HepG2 (cell line): ENCODE measurements around the gene CYP2A7. TPM values are rescaled to one million over a fixed set of nuclear protein-coding genes. Genes with fewer than 3 reads are reported as not detected.
"Not testable (repeated sequence)": the region's sequence is repeated elsewhere in the genome, so short reads cannot be mapped to it uniquely, and the experiment has no call there.

Experiments
- ATAC-seq: fragments of 200-7000 bp; cut with Tn5 transposase; 3 replicates; pipeline ENCODE4 v1.9.1; 2020; ENCODE audit warnings: mild to moderate bottlenecking, moderate library complexity
- BruUV-seq: library from RNA; stranded (reverse); fragments of 400-500 nt; replicated peaks from 2 replicates; lab custom pipeline; 2021; lab: Mats Ljungman, UMichigan
- CTCF ChIA-PET: fragments of 300-600 bp; formaldehyde crosslinking; extraction: SDS; loops from one replicate; lab custom pipeline; 2021; ENCODE audit warnings: low total read pairs, inconsistent platforms, low intra/inter-chr PET ratio; lab: Yijun Ruan, JAX
- POLR2A ChIA-PET: fragments of 350-600 bp; sonication (Branson Sonifier 250); formaldehyde crosslinking; loops from one replicate; lab custom pipeline; 2020; ENCODE audit warnings: antibody characterized with exemption, inconsistent platforms; lab: Yijun Ruan, JAX
- DNase-seq: peaks from one replicate; pipeline ENCODE4 v3.0.0-alpha.2; 2015; ENCODE audit warnings: low spot score
- FAIRE-seq: peaks from 3 replicates; lab custom pipeline; 2011; peaks lifted over from hg19 to GRCh38; lab: Jason Lieb, UNC
- H2AFZ ChIP-seq: one replicate; pipeline ENCODE4 v1.6.1; 2011; ENCODE audit warnings: low read length, inconsistent platforms
- H3K27ac ChIP-seq: fragments of 300-600 bp; 3 replicates; pipeline ENCODE4 v1.8.0; 2011; ENCODE audit warnings: mixed run types, mild to moderate bottlenecking, mixed read lengths, low read length, inconsistent platforms; ENCODE audit not compliant: insufficient read depth; ENCODE audit errors: extremely low read length
- H3K27me3 ChIP-seq, 2 experiments: fragments of 200-600 bp in 1 of 2; 2 replicates in 1 of 2; 3 replicates in 1 of 2; pipeline versions ENCODE4 v1.6.0 to v1.8.0; 2011; ENCODE audit warnings: low read length in 2 of 2, mild to moderate bottlenecking in 2 of 2, moderate library complexity in 2 of 2, inconsistent platforms in 1 of 2; ENCODE audit not compliant: insufficient read depth in 2 of 2, control insufficient read depth in 1 of 2
- H3K36me3 ChIP-seq, 2 experiments: fragments of 200-600 bp in 1 of 2; replicated peaks in 1 of 2; 2 replicates in 1 of 2; 3 replicates in 1 of 2; pipeline versions ENCODE4 v1.5.1 to v1.8.0; 2011; ENCODE audit warnings: low read length in 2 of 2, inconsistent platforms in 1 of 2; ENCODE audit not compliant: insufficient read depth in 2 of 2, control insufficient read depth in 1 of 2
- H3K4me1 ChIP-seq: 2 replicates; pipeline ENCODE4 v1.5.1; 2012; ENCODE audit warnings: low read length, inconsistent platforms; ENCODE audit not compliant: insufficient read depth
- H3K4me2 ChIP-seq: 2 replicates; pipeline ENCODE4 v1.6.0; 2011; ENCODE audit warnings: low read depth, low read length, inconsistent platforms
- H3K4me3 ChIP-seq, 3 experiments: fragments of 200-600 bp in 1 of 3; sonication (generic), shearing (Covaris generic) in 1 of 3; replicated peaks in 1 of 3; 2 replicates each; pipeline ENCODE4 v1.5.1; 2011 to 2016; ENCODE audit warnings: low read length in 3 of 3, inconsistent platforms in 2 of 3, low read depth in 2 of 3, mild to moderate bottlenecking in 2 of 3, control low read depth in 1 of 3, mixed read lengths in 1 of 3; ENCODE audit not compliant: insufficient read depth in 1 of 3
- H3K79me2 ChIP-seq: one replicate; pipeline ENCODE4 v1.6.1; 2011; ENCODE audit warnings: low read length, inconsistent platforms; ENCODE audit not compliant: insufficient read depth
- H3K9ac ChIP-seq: 2 replicates; pipeline ENCODE4 v1.6.0; 2011; ENCODE audit warnings: mild to moderate bottlenecking, low read depth, low read length, inconsistent platforms; ENCODE audit not compliant: insufficient read depth
- H3K9me3 ChIP-seq: 2 replicates; pipeline ENCODE4 v1.5.1; 2012; ENCODE audit warnings: mild to moderate bottlenecking, low read length
- H4K20me1 ChIP-seq: 2 replicates; pipeline ENCODE4 v1.6.0; 2011; ENCODE audit warnings: inconsistent platforms, mild to moderate bottlenecking, low read length, moderate library complexity; ENCODE audit not compliant: insufficient read depth
- KDM5B ChIP-seq: sonication (generic); formaldehyde crosslinking; IDR thresholded peaks from 2 replicates; pipeline ENCODE4 v1.4.0; 2020; ENCODE audit warnings: missing genetic modification reagents, mild to moderate bottlenecking, borderline replicate concordance
- MAF1 ChIP-seq: sonication (generic); formaldehyde crosslinking; IDR thresholded peaks from 2 replicates; pipeline ENCODE4 v1.5.0; 2020; ENCODE audit warnings: missing genetic modification reagents, borderline replicate concordance
- MATR3 ChIP-seq: sonication (generic); formaldehyde crosslinking; IDR thresholded peaks from 2 replicates; pipeline ENCODE4 v1.4.0; 2020; ENCODE audit warnings: missing genetic modification reagents
- ZNF788 ChIP-seq: sonication (generic); formaldehyde crosslinking; IDR thresholded peaks from 2 replicates; pipeline ENCODE4 v1.5.0; 2020; ENCODE audit warnings: mild to moderate bottlenecking, missing genetic modification reagents, borderline replicate concordance
- WGBS: methylation state at CpG from one replicate; pipeline ENCODE4 v1.1.6; 2017; ENCODE audit warnings: low lambda C conversion rate; 5-methylcytosine and 5-hydroxymethylcytosine counted together
- in situ Hi-C: cut with HindIII; loops from 2 replicates; pipeline ENCODE4 v1.10.0; 2017; ENCODE audit warnings: low pct_unique_long_range_greater_than_20kb; ENCODE audit not compliant: extremely low pct_ligation_motif_present
- intact Hi-C: fragments of 100-400 bp; cut with micrococcal nuclease; formaldehyde crosslinking; loops from one replicate; pipeline ENCODE4 v1.10.0; 2022; ENCODE audit not compliant: unreplicated experiment
- polyA plus RNA-seq, 8 experiments: library from polyadenylated mRNA; depleted of rRNA in 3 of 8; stranded (reverse) in 7 of 8; unstranded in 1 of 8; fragments of >200 nt; fragmentation: Illumina TruSeq in 4 of 8; extraction: Trizol in 4 of 8; gene quantifications; 2 replicates each; pipeline versions ENCODE4 v1.2.1 to v1.2.3, GENCODE V29; 2011 to 2016; ENCODE audit warnings: low read depth in 4 of 8, missing spikeins in 1 of 8, mixed read lengths in 1 of 8; ENCODE audit not compliant: insufficient read depth in 1 of 8
- total RNA-seq, 5 experiments: library from RNA; depleted of rRNA; stranded (reverse); fragments of >200 nt; fragmentation: Illumina TruSeq; extraction: Trizol; gene quantifications; 2 replicates each; pipeline ENCODE4 v1.2.3, GENCODE V29; 2016; ENCODE audit warnings: low read depth in 1 of 5

CYP2A7 gene
- total and polyA plus RNA-seq, 2 of the 13 experiments (the other 11 are each of a cell fraction or from before 2014, with no cell fraction given), result not detected

DNA sequence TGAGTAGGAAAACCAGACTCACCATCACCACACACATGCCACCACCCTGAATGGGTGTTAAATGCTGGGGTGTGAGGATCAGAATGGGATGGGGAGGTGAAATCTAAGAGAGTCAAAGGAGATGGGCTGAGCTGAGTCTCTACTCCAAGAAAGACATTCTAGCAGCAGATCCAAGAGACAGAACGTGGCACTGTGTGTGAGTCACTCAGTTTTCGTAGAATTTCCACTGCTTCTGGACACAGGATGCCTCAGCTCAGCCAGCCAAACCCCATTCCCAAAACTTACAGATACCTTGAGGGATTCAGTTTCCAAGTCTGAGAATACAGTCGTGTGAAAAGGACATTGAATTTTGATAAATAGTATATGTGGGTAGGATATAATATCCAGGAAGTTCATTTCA lies 7.3 kb upstream of the CYP2A7 start (continued):
- TF ChIP-seq MATR3 (CRISPR knock-in tag), result no peak

DNA sequence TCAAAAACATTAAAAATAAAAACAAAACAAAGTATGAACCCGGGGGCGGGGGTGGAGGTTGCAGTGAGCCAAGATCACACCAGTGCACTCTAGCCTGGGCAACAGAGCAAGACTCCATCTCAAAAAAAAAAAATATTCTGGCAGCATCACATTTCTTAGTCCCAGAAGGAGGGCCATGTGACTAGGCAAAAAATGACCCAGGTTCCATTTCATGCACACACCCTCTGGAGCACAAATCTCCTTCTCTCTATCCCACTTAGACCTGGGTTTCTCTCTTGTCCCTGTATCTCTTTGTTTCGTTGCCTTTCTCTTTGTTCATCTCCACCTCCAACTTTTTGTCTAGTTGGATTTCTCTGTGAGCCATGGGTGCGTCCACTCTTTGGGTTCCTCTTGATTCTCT lies 6.2 kb upstream of the CYP2A7 start:
- CTCF ChIA-PET, result no interaction called here
- Histone ChIP-seq H3K4me2 (no peak overlapping the region), H3K4me1 (no peaks in the 10 kb centered on the region), H3K4me3 (no peak overlapping the region), H2AFZ (no peak overlapping the region), H3K27me3 (peaks cover 3 to 14% of the 10 kb centered on the region in 2 experiments; a peak in 3 of 5 replicates), H3K9ac (no peak overlapping the region), H3K79me2 (no peaks in the 10 kb centered on the region), H3K9me3 (no peaks in the 10 kb centered on the region), H3K27ac (no peak overlapping the region), H3K36me3 (no peaks in the 10 kb centered on the region), H4K20me1 (no peaks in the 10 kb centered on the region)
- no peak for DNase-seq
- no TSS peak for BruUV-seq
- in situ Hi-C loops, result no loop called here
- no peak for FAIRE-seq
- 20% methylated on average over 4 of the region's 4 CpGs for WGBS
- intact Hi-C loops, result no loop called here
- POLR2A ChIA-PET, result no interaction called here
- ATAC-seq, result no peak
- TF ChIP-seq KDM5B (CRISPR knock-in tag) (no peak), ZNF788 (CRISPR knock-in tag) (no peak), MAF1 (CRISPR knock-in tag) (no peak)

DNA sequence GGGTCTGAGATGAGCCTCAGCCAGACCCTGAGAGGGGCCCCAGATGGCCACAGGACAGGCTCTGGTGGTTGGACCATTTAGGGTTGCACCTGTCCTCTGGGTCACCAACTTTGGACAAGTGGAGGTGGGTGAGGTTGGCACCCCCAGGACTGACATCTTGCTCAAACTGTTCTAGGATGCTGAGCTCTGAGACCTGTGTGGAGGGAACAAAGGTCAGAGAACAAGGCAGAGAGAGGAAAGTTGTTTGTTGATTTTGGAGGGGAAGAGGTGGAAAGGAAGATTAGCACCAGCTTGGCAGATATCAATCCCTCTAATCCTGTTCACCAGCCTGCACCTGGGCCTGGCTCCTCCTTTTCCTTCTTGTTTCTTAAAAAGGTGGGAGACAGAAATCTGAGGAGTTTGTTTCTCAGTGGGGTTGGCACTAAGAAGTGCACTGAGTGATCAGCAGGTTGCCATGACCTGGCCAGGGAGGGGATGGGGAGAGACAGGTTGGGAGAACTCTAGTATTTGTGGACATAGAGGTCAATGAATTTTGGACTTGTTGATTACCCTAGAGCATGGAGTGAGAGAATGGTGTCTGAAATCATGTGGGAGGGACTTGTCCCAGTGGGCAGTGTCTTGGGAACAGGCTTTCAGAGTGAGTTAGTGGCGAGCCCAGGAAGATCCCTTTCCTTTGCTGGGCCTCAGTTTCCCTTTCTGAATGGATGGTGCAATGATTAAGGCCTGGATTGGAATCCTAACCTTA lies 2.3 kb upstream of the CYP2A7 start:
- H2AFZ ChIP-seq, H3K79me2 ChIP-seq, CTCF ChIA-PET, intact Hi-C loops, H3K4me3 ChIP-seq, H3K4me1 ChIP-seq, DNase-seq, H3K9ac ChIP-seq, H3K9me3 ChIP-seq, H3K27ac ChIP-seq, H4K20me1 ChIP-seq, ATAC-seq, in situ Hi-C loops, BruUV-seq, POLR2A ChIA-PET, H3K27me3 ChIP-seq, H3K36me3 ChIP-seq, H3K4me2 ChIP-seq: not testable (repeated sequence)
- no CpG with 5 or more reads among the region's 1 CpG for WGBS
- peak; percentile 4 for FAIRE-seq

DNA sequence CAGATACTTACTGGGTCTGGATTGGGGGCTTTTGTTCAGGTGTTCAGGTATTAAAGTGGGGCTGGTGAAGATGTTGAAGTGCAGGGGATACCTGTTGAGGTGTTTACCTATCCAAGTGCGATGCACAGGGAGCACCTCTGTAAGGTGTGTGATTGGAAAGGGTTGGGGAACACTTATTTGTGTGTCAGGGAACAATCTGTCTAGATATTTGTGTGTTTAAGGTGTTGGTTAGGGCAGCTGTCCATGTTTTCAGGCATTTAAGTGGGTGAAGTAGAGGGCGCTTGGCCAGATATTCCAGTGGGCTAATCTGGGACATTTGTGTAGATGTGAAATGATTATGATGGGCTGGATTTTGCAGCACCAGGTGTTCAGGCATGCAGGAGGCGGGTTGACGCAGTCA lies 2.7 kb downstream of the CYP2A7 start:
- CTCF ChIA-PET, H3K4me1 ChIP-seq, H4K20me1 ChIP-seq, in situ Hi-C loops, H3K79me2 ChIP-seq, H3K9ac ChIP-seq, ATAC-seq, intact Hi-C loops, H2AFZ ChIP-seq, H3K27ac ChIP-seq, DNase-seq, H3K36me3 ChIP-seq, H3K4me3 ChIP-seq, H3K9me3 ChIP-seq, POLR2A ChIA-PET, H3K4me2 ChIP-seq, FAIRE-seq, BruUV-seq, H3K27me3 ChIP-seq: not testable (repeated sequence)
- WGBS, result 55% methylated on average over 4 of the region's 4 CpGs
